NCI-H2029 treated with DMSO at 0.1 percent for 48 hours (cell line): ENCODE measurements around the gene NFE2L2.
"Not testable (repeated sequence)": the region's sequence is repeated elsewhere in the genome, so short reads cannot be mapped to it uniquely, and the experiment has no call there.

Source experiments
- DNase-seq: peaks from one replicate; lab custom pipeline; 2025; lab: John Stamatoyannopoulos, UW

NFE2L2 gene

GRCh38 chr2:177234267-177234666 is 30.3 kb downstream of the NFE2L2 start:
- DNase-seq, result no peak

GRCh38 chr2:177232098-177232704 is 32.3 kb downstream of the NFE2L2 start:
- no peak for DNase-seq

GRCh38 chr2:177231270-177231669 is 33.3 kb downstream of the NFE2L2 start:
- no peak for DNase-seq

GRCh38 chr2:177229442-177230242 is 34.9 kb downstream of the NFE2L2 start:
- DNase-seq, result no peak

GRCh38 chr2:177225965-177226360 is 38.6 kb downstream of the NFE2L2 start:
- no peak for DNase-seq

- DNase-seq, result not testable (repeated sequence)
These were observed 41.1 kb downstream of the NFE2L2 start for GRCh38 chr2:177223436-177223835.

GRCh38 chr2:177221970-177222369 is 42.6 kb downstream of the NFE2L2 start:
- no peak for DNase-seq

GRCh38 chr2:177221534-177221933 is 43.0 kb downstream of the NFE2L2 start:
- DNase-seq, result no peak

GRCh38 chr2:177219787-177220186 is 44.7 kb downstream of the NFE2L2 start:
- DNase-seq, result not testable (repeated sequence)

- no peak for DNase-seq
These were observed 47.2 kb downstream of the NFE2L2 start for GRCh38 chr2:177217247-177217843.

- peak; percentile 31 for DNase-seq
These were observed 51.4 kb downstream of the NFE2L2 start for GRCh38 chr2:177212891-177213856.

GRCh38 chr2:177212106-177212890 is 52.2 kb downstream of the NFE2L2 start, which contains the start of gene HNRNPA3:
HNRNPA3 (plus strand) TSS chr2:177212794; CDS start chr2:177212800, 6 bp downstream.
- peak; percentile 86 for DNase-seq

GRCh38 chr2:177211576-177212105 is 52.9 kb downstream of the NFE2L2 start:
- no peak for DNase-seq

GRCh38 chr2:177211169-177211568 is 53.4 kb downstream of the NFE2L2 start:
- DNase-seq, result no peak

- no peak for DNase-seq
These were observed 57.4 kb downstream of the NFE2L2 start for GRCh38 chr2:177207101-177207500.

- DNase-seq, result no peak
These were observed 60.1 kb downstream of the NFE2L2 start for GRCh38 chr2:177204417-177204816.

GRCh38 chr2:177201919-177202346 is 62.6 kb downstream of the NFE2L2 start:
- no peak for DNase-seq

- DNase-seq, result not testable (repeated sequence)
These were observed 64.1 kb downstream of the NFE2L2 start for GRCh38 chr2:177200419-177200818.

GRCh38 chr2:177195194-177195593 is 69.3 kb downstream of the NFE2L2 start:
- no peak for DNase-seq

GRCh38 chr2:177193240-177193639 is 71.3 kb downstream of the NFE2L2 start:
- no peak for DNase-seq

- DNase-seq, result no peak
These were observed 71.7 kb downstream of the NFE2L2 start for GRCh38 chr2:177192788-177193187.
